GM11168 (cell line): ENCODE measurements around the gene ABCF3.

Experiments
- in situ Hi-C: fragments of 300-500 bp; cut with MboI; formaldehyde crosslinking; loops from one replicate; pipeline ENCODE4 v1.12.0; 2022; ENCODE audit warnings: low sequenced_read_pairs; ENCODE audit not compliant: unreplicated experiment

The ABCF3 gene

DNA sequence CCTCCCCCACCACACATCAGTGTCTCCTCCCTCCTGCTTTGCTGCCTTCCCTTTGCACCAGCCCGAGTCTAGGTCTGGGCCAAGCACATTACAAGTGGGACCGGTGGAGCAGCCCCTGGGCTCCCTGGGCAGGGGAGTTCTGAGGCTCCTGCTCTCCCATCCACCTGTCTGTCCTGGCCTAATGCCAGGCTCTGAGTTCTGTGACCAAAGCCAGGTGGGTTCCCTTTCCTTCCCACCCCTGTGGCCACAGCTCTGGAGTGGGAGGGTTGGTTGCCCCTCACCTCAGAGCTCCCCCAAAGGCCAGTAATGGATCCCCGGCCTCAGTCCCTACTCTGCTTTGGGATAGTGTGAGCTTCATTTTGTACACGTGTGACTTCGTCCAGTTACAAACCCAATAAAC is 2.3 kb upstream of the ABCF3 start:
- in situ Hi-C loops: no loop called here

DNA sequence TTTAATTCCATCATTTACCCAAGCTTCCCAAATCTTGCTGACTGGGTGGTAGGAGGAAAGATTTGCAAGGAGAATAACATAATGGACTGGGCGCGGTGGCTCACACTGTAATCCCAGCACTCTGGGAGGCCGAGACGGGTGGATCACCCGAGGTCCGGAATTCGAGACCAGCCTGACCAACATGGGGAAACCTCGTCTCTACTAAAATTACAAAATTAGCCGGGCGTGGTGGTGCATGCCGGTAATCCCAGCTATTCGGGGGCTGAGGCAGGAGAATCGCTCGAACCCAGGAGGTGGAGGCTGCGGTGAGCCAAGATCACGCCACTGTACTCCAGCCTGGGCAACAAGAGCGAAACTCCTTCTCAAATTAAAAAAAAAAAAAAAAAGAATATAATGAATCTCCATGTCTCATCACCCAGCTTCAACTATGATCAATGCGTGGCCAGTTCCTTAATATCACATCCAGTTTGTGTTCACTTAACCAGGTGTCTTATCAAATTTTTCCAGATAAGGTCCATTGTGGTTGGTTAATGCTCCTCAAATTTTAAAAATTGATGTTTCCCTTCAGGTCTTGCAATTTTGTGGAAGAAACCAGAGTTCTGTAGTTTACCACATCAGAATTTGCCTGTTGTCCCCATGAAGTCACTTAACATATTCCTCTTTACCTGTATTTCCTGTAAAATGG is 1.3 kb upstream of the ABCF3 start:
- in situ Hi-C loops: no loop called here

- in situ Hi-C loops: no loop called here
Measured at GRCh38 chr3:184185461-184186183, 377 bp upstream of the ABCF3 start.

- in situ Hi-C loops: no loop called here
Measured at GRCh38 chr3:184186902-184187207, 856 bp downstream of the ABCF3 start.

- in situ Hi-C loops: no loop called here
Measured at GRCh38 chr3:184188080-184188479, 2.1 kb downstream of the ABCF3 start.

DNA sequence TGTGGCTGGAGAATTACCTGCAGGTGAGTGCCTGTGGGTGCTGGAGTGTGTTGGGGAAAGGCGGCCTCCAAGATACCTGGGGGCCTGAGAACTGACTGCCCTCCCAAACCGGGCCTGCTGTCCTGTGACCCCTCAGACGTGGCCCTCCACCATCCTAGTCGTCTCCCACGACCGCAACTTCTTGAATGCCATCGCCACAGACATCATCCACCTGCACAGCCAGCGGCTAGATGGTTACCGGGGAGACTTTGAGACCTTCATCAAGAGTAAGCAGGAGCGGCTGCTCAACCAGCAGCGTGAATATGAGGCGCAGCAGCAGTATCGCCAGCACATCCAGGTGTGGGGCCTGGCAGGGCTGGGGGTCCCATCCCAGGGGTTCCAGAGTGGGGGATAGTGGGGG is 3.4 kb downstream of the ABCF3 start:
- in situ Hi-C loops: no loop called here

GRCh38 chr3:184192889-184193288 is 6.9 kb downstream of the ABCF3 start:
- in situ Hi-C loops: no loop called here

GRCh38 chr3:184193991-184194539 is 8.1 kb downstream of the ABCF3 start:
- in situ Hi-C loops: no loop called here

GRCh38 chr3:184196536-184196935 is 10.5 kb downstream of the ABCF3 start:
- in situ Hi-C loops: no loop called here

DNA sequence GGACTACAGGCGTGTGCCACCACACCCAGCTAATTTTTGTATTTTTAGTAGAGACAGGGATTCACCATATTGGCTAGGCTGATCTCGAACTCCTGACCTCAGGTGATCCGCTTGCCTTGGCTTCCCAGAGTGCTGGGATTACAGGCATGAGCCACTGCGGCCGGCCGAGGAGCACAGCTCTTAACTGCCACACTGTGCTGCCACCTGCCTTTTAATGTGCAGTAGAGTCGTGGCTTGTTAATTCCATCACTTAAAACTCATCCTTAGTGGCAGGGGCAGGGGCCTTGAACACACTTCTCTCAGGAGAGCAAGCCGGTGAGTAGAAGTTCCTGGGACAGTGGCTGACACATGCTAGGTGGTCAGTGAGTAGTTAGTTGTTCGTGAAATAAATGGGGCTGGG is 12.5 kb downstream of the ABCF3 start:
- in situ Hi-C loops: no loop called here

DNA sequence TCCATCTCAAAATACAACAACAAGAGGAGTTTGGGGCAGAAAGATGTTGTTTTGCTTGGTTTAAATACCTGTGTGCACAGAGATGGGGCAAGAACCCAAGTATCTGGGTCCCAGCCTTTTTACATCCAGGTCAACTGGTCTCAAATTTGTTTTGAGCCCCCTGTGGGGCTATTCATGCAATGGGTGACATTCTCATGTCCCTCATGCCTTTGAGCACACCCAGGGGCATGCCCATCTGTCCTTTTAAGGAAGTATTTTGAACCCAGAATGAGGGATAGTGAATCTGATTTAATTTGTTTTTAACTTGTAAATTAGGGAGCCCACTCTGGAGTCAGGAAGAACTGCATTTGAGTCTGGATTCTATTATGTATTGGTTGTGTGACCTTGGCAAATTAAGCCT is 14.8 kb downstream of the ABCF3 start:
- in situ Hi-C loops: no loop called here

GRCh38 chr3:184203526-184203925 is 17.5 kb downstream of the ABCF3 start:
- in situ Hi-C loops: no loop called here

GRCh38 chr3:184209146-184209923 is 23.3 kb downstream of the ABCF3 start:
- in situ Hi-C loops: no loop called here

GRCh38 chr3:184211297-184211696 is 25.3 kb downstream of the ABCF3 start:
- in situ Hi-C loops: no loop called here

- in situ Hi-C loops: no loop called here
Measured at GRCh38 chr3:184211718-184212117, 25.7 kb downstream of the ABCF3 start.

- in situ Hi-C loops: no loop called here
Measured at GRCh38 chr3:184218814-184219213, 32.8 kb downstream of the ABCF3 start.

- in situ Hi-C loops: no loop called here
Measured at GRCh38 chr3:184222521-184222920, 36.5 kb downstream of the ABCF3 start.

DNA sequence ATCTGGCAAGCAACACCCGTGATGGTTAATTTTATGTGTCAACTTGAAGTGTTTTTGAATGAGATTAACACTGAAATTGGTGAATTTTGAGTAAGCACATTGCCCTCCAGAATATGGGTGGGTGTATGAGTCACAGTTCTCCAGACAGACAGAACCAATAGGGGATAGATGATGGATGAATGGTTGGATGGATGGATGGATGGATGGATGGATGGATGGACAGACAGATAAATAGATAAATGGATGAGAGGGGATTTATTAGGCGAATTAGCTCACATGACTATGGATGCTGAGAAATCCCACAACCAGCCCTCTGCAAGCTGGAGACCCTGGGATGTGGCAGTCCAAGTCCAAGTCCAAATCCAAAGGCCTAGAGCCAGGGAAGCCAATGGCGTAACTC is 37.9 kb downstream of the ABCF3 start:
- in situ Hi-C loops: no loop called here

DNA sequence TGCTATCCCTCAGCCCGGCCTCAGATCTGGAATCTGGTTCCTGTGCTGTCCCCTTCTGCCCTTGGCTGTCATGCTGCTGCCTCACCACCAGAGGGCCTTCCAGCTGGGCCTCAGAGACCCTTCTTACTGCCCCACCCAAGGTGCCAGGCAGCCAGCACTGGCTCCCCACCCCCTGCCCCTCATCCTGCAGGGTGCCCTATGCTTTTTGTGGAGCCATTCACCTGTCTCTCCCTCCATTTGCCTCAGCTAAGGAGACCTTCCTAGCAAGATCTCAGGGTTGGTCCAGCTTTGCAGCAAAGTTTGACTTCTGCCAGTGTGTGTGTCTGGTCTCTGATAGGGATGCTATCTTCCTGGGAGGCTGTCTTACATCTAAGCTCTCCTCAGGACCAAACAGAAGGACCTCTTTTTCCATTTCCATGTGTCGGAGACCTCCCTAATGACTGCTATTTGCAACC is 41.5 kb downstream of the ABCF3 start:
- in situ Hi-C loops: no loop called here

- in situ Hi-C loops: no loop called here
Measured at GRCh38 chr3:184228376-184229137, 42.6 kb downstream of the ABCF3 start.
